ENCODE measurements around the gene PTPRCAP. TPM values are rescaled to one million over a fixed set of nuclear protein-coding genes. Genes with fewer than 3 reads are reported as not detected.

Gene PTPRCAP
- total and polyA plus RNA-seq, 2 donors from 2014 or later, result 4.7 to 20.3 TPM

DNA sequence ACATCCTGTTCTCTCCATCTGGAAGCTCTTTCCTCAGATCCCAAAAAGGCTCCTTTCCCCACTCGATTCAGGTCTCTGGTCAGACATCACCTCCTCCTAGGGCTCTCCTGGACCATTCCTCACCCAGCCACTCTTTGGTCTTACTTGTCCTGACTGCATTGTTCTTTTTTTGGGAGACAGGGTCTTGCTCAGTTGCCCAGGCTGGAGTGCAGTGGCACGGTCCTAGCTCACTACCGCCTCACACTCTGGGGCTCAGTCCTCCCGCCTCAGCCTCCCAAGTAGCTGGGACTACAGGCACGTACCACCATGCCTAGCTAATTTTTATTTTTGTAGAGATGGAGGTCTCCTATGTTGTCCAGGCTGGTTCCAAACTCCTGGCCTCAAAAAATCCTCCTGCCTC is 8.0 kb upstream of the PTPRCAP start:
- no peaks in the 10 kb centered on the region for H3K9me3 ChIP-seq (ENCODE audit: control insufficient read depth in 2 of 3, insufficient read depth in 1 of 3, low read length in 3 of 3)
- no peak for FAIRE-seq
- DNase-seq, result peak in 1 of 5 donors; percentile 41
- no peak for TF ChIP-seq CTCF (IDR thresholded peaks at IDR 0.05; ENCODE audit: borderline replicate concordance, extremely low read depth, insufficient read depth)
- intact Hi-C loops (cut with DNase I), result no loop called here
- H3K36me3 ChIP-seq (ENCODE audit: control insufficient read depth in 2 of 3, insufficient read depth in 3 of 3, low read length in 3 of 3), result no peaks in the 10 kb centered on the region
- no peak overlapping the region for H3K9ac ChIP-seq (ENCODE audit: low read length in 3 of 3)
- H3K27ac ChIP-seq (ENCODE audit: low read depth in 2 of 2, low read length in 2 of 2), result no peak overlapping the region
- no peak overlapping the region for H3K4me3 ChIP-seq (ENCODE audit: low read length in 3 of 3)
- H3K27me3 ChIP-seq (ENCODE audit: control insufficient read depth, insufficient read depth, low read length), result no peaks in the 10 kb centered on the region
- H3K4me1 ChIP-seq (ENCODE audit: control insufficient read depth in 2 of 3, insufficient read depth in 2 of 3, low read depth in 1 of 3, low read length in 3 of 3), result peaks cover 0 to 12% (median 3%) of the 10 kb centered on the region in 3 donors

DNA sequence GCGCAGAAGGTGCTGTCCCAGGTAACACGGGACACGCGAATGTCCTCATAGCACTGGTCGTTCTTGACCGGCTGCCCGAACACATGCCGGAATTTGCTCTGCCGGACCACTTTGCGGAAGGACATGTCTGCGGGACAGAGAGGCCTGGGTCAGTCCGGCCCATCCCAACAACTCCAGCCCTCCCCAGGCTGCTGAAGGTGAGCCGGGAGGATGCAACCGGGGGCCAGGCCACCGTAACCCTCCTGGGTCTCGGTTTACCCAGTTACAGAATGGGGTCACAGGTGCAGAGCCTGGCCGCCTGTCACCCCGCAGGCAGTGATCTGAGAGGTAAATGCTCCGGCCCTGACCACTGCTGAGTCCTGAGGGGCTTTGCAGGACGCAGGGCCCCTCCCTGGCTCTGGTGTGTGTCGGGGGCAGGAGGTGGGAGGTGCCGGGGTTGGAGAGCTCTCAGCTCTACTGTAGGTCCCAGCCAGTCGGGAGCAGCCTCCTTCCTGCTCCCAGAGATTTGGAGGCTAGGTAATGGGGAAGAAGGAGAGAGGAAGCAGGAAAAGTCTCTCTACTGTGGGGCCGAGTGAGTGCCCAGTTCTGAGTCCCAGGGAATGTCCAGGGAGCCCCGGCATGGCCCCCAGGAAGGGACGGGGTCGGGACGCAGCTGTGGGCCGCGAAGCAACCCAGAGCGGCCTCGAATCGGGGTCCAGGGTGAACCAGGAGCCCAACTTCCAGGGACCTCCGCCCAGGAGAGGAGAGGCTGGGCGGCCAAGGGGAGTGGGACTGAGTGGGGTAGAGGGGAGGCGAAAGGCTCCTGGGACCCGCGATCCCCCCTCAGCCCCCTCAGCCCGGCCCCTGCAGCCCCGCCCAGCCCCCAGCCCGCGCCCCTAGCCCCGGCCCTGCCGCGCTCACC is 5.3 kb upstream of the PTPRCAP start:
- no peaks in the 10 kb centered on the region for H3K9me3 ChIP-seq (ENCODE audit: control insufficient read depth in 2 of 3, insufficient read depth in 1 of 3, low read length in 3 of 3)
- no peak for DNase-seq
- no peak for TF ChIP-seq CTCF (IDR thresholded peaks at IDR 0.05; ENCODE audit: borderline replicate concordance, extremely low read depth, insufficient read depth)
- intact Hi-C loops (cut with DNase I), result no loop called here
- no peaks in the 10 kb centered on the region for H3K27me3 ChIP-seq (ENCODE audit: control insufficient read depth, insufficient read depth, low read length)
- H3K4me1 ChIP-seq (ENCODE audit: control insufficient read depth in 2 of 3, insufficient read depth in 2 of 3, low read depth in 1 of 3, low read length in 3 of 3), result peaks cover 0 to 16% (median 0%) of the 10 kb centered on the region in 3 donors
- H3K9ac ChIP-seq (ENCODE audit: low read length in 3 of 3), result peak overlapping the region in 2 of 3 donors; percentile 73 to 89
- peak overlapping the region; percentile 51 to 79 (median 67) for H3K4me3 ChIP-seq (ENCODE audit: low read length in 3 of 3)
- H3K36me3 ChIP-seq (ENCODE audit: control insufficient read depth in 2 of 3, insufficient read depth in 3 of 3, low read length in 3 of 3), result peaks cover 0 to 2% (median 0%) of the 10 kb centered on the region in 3 donors
- no peak for FAIRE-seq
- peak overlapping the region; percentile 76 to 84 for H3K27ac ChIP-seq (ENCODE audit: low read depth in 2 of 2, low read length in 2 of 2)

GRCh38 chr11:67441731-67442351 is 4.4 kb upstream of the PTPRCAP start:
- H3K4me1 ChIP-seq (ENCODE audit: control insufficient read depth in 2 of 3, insufficient read depth in 2 of 3, low read depth in 1 of 3, low read length in 3 of 3), result peaks cover 0 to 16% (median 0%) of the 10 kb centered on the region in 3 donors
- no peaks in the 10 kb centered on the region for H3K9me3 ChIP-seq (ENCODE audit: control insufficient read depth in 2 of 3, insufficient read depth in 1 of 3, low read length in 3 of 3)
- no peak overlapping the region for H3K9ac ChIP-seq (ENCODE audit: low read length in 3 of 3)
- FAIRE-seq (no peak), DNase-seq (peak in 1 of 5 donors; percentile 80)
- peak overlapping the region in 1 of 3 donors; percentile 7 for H3K4me3 ChIP-seq (ENCODE audit: low read length in 3 of 3)
- no peak for TF ChIP-seq CTCF (IDR thresholded peaks at IDR 0.05; ENCODE audit: borderline replicate concordance, extremely low read depth, insufficient read depth)
- peaks cover 0 to 4% (median 0%) of the 10 kb centered on the region in 3 donors for H3K36me3 ChIP-seq (ENCODE audit: control insufficient read depth in 2 of 3, insufficient read depth in 3 of 3, low read length in 3 of 3)
- H3K27ac ChIP-seq (ENCODE audit: low read depth in 2 of 2, low read length in 2 of 2), result no peak overlapping the region
- no peaks in the 10 kb centered on the region for H3K27me3 ChIP-seq (ENCODE audit: control insufficient read depth, insufficient read depth, low read length)
- intact Hi-C loops (cut with DNase I), result no loop called here

All from kidney (tissue), 14 donors.